WTC11 (cell line): ENCODE results near the gene NLN. TPM values are rescaled to one million over a fixed set of nuclear protein-coding genes. Genes with fewer than 3 reads are reported as not detected.

ENCODE experiments used
- ATAC-seq: fragments of 200-7000 bp; cut with Tn5 transposase; 2 replicates; pipeline ENCODE4 v1.10.0; 2021; ENCODE audit warnings: mild to moderate bottlenecking, moderate library complexity
- CTCF ChIA-PET: fragments of 300-600 bp; sonication (Branson Sonifier 250); formaldehyde crosslinking; loops from one replicate; lab custom pipeline; 2021; ENCODE audit warnings: antibody characterized with exemption; lab: Charles Lee
- POLR2A ChIA-PET: fragments of 350-600 bp; sonication (Branson Sonifier 250); formaldehyde crosslinking; loops from one replicate; lab custom pipeline; 2021; ENCODE audit warnings: antibody characterized with exemption; lab: Charles Lee
- DNase-seq: peaks from one replicate; pipeline ENCODE4 v3.0.0; 2021; ENCODE audit warnings: low spot score
- H3K27ac Mint-ChIP-seq: 2 replicates; pipeline ENCODE4 v1.8.0; 2021; ENCODE audit warnings: mixed read lengths
- H3K27me3 Mint-ChIP-seq: 2 replicates; pipeline ENCODE4 v1.8.0; 2021; ENCODE audit warnings: low read depth, mild to moderate bottlenecking, moderate library complexity, mixed read lengths
- H3K36me3 Mint-ChIP-seq: 2 replicates; pipeline ENCODE4 v1.8.0; 2021; ENCODE audit warnings: mixed read lengths
- H3K4me1 Mint-ChIP-seq: 2 replicates; pipeline ENCODE4 v1.8.0; 2022; ENCODE audit warnings: mixed read lengths
- H3K4me3 Mint-ChIP-seq: 2 replicates; pipeline ENCODE4 v1.8.0; 2021; ENCODE audit warnings: mild to moderate bottlenecking, moderate library complexity, mixed read lengths
- H3K9me3 Mint-ChIP-seq: 2 replicates; pipeline ENCODE4 v1.8.0; 2021; ENCODE audit warnings: mixed read lengths
- ATF2 ChIP-seq: sonication (generic); formaldehyde crosslinking; IDR thresholded peaks from 2 replicates; pipeline ENCODE4 v1.8.1; 2022; ENCODE audit warnings: low read depth, missing genetic modification reagents, borderline replicate concordance
- ATF6 ChIP-seq: sonication (generic); formaldehyde crosslinking; IDR thresholded peaks from 2 replicates; pipeline ENCODE4 v1.8.1; 2023; ENCODE audit warnings: mild to moderate bottlenecking, missing genetic modification reagents
- CDX4 ChIP-seq: fragments of 250-450 bp; sonication (Bioruptor Pico); IDR thresholded peaks from 2 replicates; pipeline ENCODE4 v1.9.0; 2021; ENCODE audit warnings: moderate library complexity, mild to moderate bottlenecking, inconsistent platforms, borderline replicate concordance
- ELF4 ChIP-seq: sonication (generic); formaldehyde crosslinking; IDR thresholded peaks from 2 replicates; pipeline ENCODE4 v1.8.1; 2022; ENCODE audit warnings: low read depth, mild to moderate bottlenecking, moderate library complexity, missing genetic modification reagents
- FOXJ3 ChIP-seq: sonication (generic); formaldehyde crosslinking; IDR thresholded peaks from 2 replicates; pipeline ENCODE4 v1.9.0; 2021; ENCODE audit warnings: missing genetic modification reagents, mild to moderate bottlenecking, borderline replicate concordance
- FOXK1 ChIP-seq: sonication (generic); formaldehyde crosslinking; IDR thresholded peaks from 2 replicates; pipeline ENCODE4 v1.8.0; 2022; ENCODE audit warnings: mild to moderate bottlenecking, moderate library complexity, missing genetic modification reagents
- NFYB ChIP-seq: sonication (generic); formaldehyde crosslinking; conservative IDR thresholded peaks from 2 replicates; pipeline ENCODE4 v1.8.0; 2022; ENCODE audit warnings: low read depth, missing genetic modification reagents
- NR1H2 ChIP-seq: sonication (generic); formaldehyde crosslinking; IDR thresholded peaks from 2 replicates; pipeline ENCODE4 v1.9.0; 2021; ENCODE audit warnings: mild to moderate bottlenecking, moderate library complexity, missing genetic modification reagents
- NR3C1 ChIP-seq: sonication (generic); formaldehyde crosslinking; conservative IDR thresholded peaks from 2 replicates; pipeline ENCODE4 v1.8.1; 2023; ENCODE audit warnings: low read depth, mild to moderate bottlenecking, missing genetic modification reagents
- PRRX2 ChIP-seq: fragments of 250-450 bp; sonication (Bioruptor Pico); IDR thresholded peaks from 2 replicates; pipeline ENCODE4 v1.8.0; 2021; ENCODE audit warnings: mild to moderate bottlenecking
- ZNF232 ChIP-seq: sonication (generic); formaldehyde crosslinking; IDR thresholded peaks from 2 replicates; pipeline ENCODE4 v1.8.0; 2022; ENCODE audit warnings: mild to moderate bottlenecking, missing genetic modification reagents
- ZNF281 ChIP-seq: sonication (generic); formaldehyde crosslinking; IDR thresholded peaks from 2 replicates; pipeline ENCODE4 v1.8.0; 2023; ENCODE audit warnings: mild to moderate bottlenecking, missing genetic modification reagents
- ZNF416 ChIP-seq: fragments of 250-450 bp; sonication (Bioruptor Pico); IDR thresholded peaks from 2 replicates; pipeline ENCODE4 v1.9.0; 2021; ENCODE audit warnings: mild to moderate bottlenecking, inconsistent platforms
- total RNA-seq: library from RNA; stranded (reverse); gene quantifications from 3 replicates; pipeline ENCODE4 v1.2.3, GENCODE V29; 2021
- TF ChIP-seq, protein P1 (sequence below): fragments of 250-450 bp; sonication (Bioruptor Pico); IDR thresholded peaks from 2 replicates; pipeline ENCODE4 v1.9.0; 2021; ENCODE audit warnings: mild to moderate bottlenecking
- TF ChIP-seq, protein P2 (sequence below): sonication (generic); formaldehyde crosslinking; IDR thresholded peaks from 2 replicates; pipeline ENCODE4 v1.8.1; 2022; ENCODE audit warnings: missing genetic modification reagents, borderline replicate concordance
- TF ChIP-seq, protein P3 (sequence below): sonication (generic); formaldehyde crosslinking; IDR thresholded peaks from 2 replicates; pipeline ENCODE4 v1.8.0; 2022; ENCODE audit warnings: mild to moderate bottlenecking, missing genetic modification reagents

The NLN gene
- total RNA-seq, 1 experiment from 2014 or later = 163 TPM

DNA sequence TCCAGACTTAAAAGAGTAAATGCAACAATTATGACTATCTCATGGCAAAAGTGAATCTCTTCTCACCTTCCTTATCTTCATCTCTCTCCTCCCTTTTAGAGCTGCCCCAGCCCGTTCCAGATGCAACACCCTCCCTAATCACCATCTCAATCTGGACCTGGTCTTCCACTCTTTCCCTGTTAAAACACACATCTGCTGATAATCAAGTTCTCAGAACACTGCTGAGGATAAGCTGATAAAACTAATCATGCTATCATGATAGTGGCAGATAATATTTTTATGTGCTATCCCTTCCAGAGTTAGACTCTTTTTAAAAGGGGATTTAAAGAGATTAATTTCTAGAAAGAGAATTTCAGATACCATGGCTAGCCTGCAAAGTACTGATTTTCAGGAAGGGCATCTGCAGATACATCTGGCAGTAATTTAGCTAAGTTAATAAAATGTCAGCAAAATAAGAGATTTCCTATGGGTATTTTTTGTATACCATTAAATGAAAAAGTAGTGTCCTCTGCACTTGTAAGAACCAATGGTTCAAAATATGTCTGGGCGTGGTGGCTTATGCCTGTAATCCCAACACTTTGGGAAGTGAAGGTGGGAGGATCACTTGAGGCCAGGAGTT is 17.3 kb upstream of the NLN start (continued):
- TF ChIP-seq ATF2 (CRISPR knock-in tag) (no peak), ZNF416 (CRISPR knock-in tag) (no peak), ZNF281 (no peak), NR3C1 (CRISPR knock-in tag) (no peak), ELF4 (CRISPR knock-in tag) (no peak), NFYB (no peak)
- TF ChIP-seq, protein P1, sequence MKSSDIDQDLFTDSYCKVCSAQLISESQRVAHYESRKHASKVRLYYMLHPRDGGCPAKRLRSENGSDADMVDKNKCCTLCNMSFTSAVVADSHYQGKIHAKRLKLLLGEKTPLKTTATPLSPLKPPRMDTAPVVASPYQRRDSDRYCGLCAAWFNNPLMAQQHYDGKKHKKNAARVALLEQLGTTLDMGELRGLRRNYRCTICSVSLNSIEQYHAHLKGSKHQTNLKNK = no peak
- TF ChIP-seq, protein P2, sequence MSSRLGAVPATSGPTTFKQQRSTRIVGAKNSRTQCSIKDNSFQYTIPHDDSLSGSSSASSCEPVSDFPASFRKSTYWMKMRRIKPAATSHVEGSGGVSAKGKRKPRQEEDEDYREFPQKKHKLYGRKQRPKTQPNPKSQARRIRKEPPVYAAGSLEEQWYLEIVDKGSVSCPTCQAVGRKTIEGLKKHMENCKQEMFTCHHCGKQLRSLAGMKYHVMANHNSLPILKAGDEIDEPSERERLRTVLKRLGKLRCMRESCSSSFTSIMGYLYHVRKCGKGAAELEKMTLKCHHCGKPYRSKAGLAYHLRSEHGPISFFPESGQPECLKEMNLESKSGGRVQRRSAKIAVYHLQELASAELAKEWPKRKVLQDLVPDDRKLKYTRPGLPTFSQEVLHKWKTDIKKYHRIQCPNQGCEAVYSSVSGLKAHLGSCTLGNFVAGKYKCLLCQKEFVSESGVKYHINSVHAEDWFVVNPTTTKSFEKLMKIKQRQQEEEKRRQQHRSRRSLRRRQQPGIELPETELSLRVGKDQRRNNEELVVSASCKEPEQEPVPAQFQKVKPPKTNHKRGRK (CRISPR knock-in tag) = no peak
- TF ChIP-seq, protein P3, sequence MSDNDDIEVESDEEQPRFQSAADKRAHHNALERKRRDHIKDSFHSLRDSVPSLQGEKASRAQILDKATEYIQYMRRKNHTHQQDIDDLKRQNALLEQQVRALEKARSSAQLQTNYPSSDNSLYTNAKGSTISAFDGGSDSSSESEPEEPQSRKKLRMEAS (CRISPR knock-in tag) = no peak

DNA sequence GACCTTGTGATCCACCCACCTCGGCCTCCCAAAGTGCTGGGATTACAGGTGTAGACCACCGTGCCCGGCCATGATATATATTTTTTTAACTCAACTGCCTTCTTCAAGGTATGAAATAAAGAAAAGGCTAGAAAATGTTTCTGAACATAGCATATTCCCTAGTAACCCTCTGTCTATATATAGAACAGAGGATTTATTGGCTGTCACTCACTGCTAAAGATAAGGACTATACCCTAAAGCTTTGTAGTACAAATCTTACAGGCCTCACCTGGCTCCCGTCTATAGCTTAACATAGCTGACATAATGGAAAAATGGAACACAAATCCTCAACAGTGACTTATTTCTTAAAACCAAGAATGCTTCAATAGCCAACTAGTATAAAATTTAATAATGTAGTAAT is 14.3 kb upstream of the NLN start:
- H3K9me3 Mint-ChIP-seq = no peaks in the 10 kb centered on the region
- DNase-seq = no peak
- H3K27ac Mint-ChIP-seq = no peak overlapping the region
- TF ChIP-seq CDX4 (CRISPR knock-in tag) (no peak), FOXK1 (CRISPR knock-in tag) (no peak), ZNF232 (CRISPR knock-in tag) (no peak), ELF4 (CRISPR knock-in tag) (no peak), ZNF281 (no peak)
- ChIA-PET POLR2A (interaction anchor here (1.0 kb wide), 1 partner anchor 14 kb away, joined by 3 read pairs; the partner anchor contains the start of genes NLN and SGTB), CTCF (no interaction called here)
- H3K4me3 Mint-ChIP-seq = no peak overlapping the region
- H3K4me1 Mint-ChIP-seq = no peaks in the 10 kb centered on the region
- ATAC-seq = no peak
- H3K36me3 Mint-ChIP-seq = peaks cover 14% of the 10 kb centered on the region
- H3K27me3 Mint-ChIP-seq = no peaks in the 10 kb centered on the region

- ATAC-seq = no peak
- H3K9me3 Mint-ChIP-seq = no peaks in the 10 kb centered on the region
- H3K27ac Mint-ChIP-seq = no peak overlapping the region
- no peaks in the 10 kb centered on the region for H3K27me3 Mint-ChIP-seq
- H3K36me3 Mint-ChIP-seq = peaks cover 14% of the 10 kb centered on the region
- ChIA-PET CTCF (no interaction called here), POLR2A (no interaction called here)
- no peak for DNase-seq
- H3K4me3 Mint-ChIP-seq = no peak overlapping the region
- H3K4me1 Mint-ChIP-seq = no peaks in the 10 kb centered on the region
- TF ChIP-seq FOXJ3 (CRISPR knock-in tag) (no peak), ZNF281 (no peak), NR1H2 (CRISPR knock-in tag) (no peak), PRRX2 (CRISPR knock-in tag) (no peak), ATF6 (no peak)
- TF ChIP-seq, protein P1 = no peak
Observed at GRCh38 chr5:65708145-65708544, 13.9 kb upstream of the NLN start.
